SJCRH30 (cell line): ENCODE data around the gene ZMIZ2. TPM values are rescaled to one million over a fixed set of nuclear protein-coding genes. Genes with fewer than 3 reads are reported as not detected.
A peak's percentile ranks its signal among the peaks of the same experiment; 100 is the strongest.
"Not testable (repeated sequence)": the region's sequence is repeated elsewhere in the genome, so short reads cannot be mapped to it uniquely, and the experiment has no call there.

Source experiments
- DNase-seq, 2 experiments: peaks; one replicate each; pipeline ENCODE4 v3.0.0-alpha.2; 2015 to 2020
- H3K27ac ChIP-seq: fragments of 250-450 bp; sonication (Bioruptor Pico); 2 replicates; pipeline ENCODE4 v1.5.1; 2020; ENCODE audit warnings: mild to moderate bottlenecking, moderate library complexity
- H3K27me3 ChIP-seq: fragments of 250-450 bp; sonication (Bioruptor Pico); 2 replicates; pipeline ENCODE4 v1.5.1; 2020; ENCODE audit warnings: mild to moderate bottlenecking, moderate library complexity
- H3K36me3 ChIP-seq: fragments of 250-450 bp; sonication (Bioruptor Pico); 2 replicates; pipeline ENCODE4 v1.5.1; 2020; ENCODE audit warnings: mild to moderate bottlenecking, moderate library complexity
- H3K4me1 ChIP-seq: fragments of 250-450 bp; sonication (Bioruptor Pico); 2 replicates; pipeline ENCODE4 v1.5.1; 2020; ENCODE audit warnings: mild to moderate bottlenecking, moderate library complexity
- H3K4me3 ChIP-seq: fragments of 250-450 bp; sonication (Bioruptor Pico); 2 replicates; pipeline ENCODE4 v1.5.1; 2020; ENCODE audit warnings: mild to moderate bottlenecking, moderate library complexity
- H3K9me3 ChIP-seq: fragments of 250-450 bp; sonication (Bioruptor Pico); replicated peaks from 2 replicates; pipeline ENCODE4 v1.5.1; 2020; ENCODE audit warnings: mild to moderate bottlenecking, moderate library complexity
- total RNA-seq: library from RNA; depleted of rRNA; stranded (reverse); fragments of >200 nt; shearing (Covaris generic); gene quantifications from 2 replicates; pipeline ENCODE4 v1.2.3, GENCODE V29; 2014

ZMIZ2 gene
- total RNA-seq, 1 experiment from 2014 or later: 13.3 TPM

- H3K27me3 ChIP-seq: no peaks in the 10 kb centered on the region
Measured at GRCh38 chr7:44769376-44769775, 20.7 kb downstream of the ZMIZ2 start.

GRCh38 chr7:44769776-44770294, 21.2 kb downstream of the ZMIZ2 start:
- peaks cover 35% of the 10 kb centered on the region for H3K4me1 ChIP-seq
- peaks cover 8% of the 10 kb centered on the region; the same call in 1 of the 2 replicates for H3K36me3 ChIP-seq

More at GRCh38 chr7:44769376-44769775, 20.7 kb downstream of the ZMIZ2 start:
- no peaks in the 10 kb centered on the region for H3K9me3 ChIP-seq
- DNase-seq: peak; percentile 56 to 73
- H3K4me3 ChIP-seq: no peak overlapping the region
- H3K36me3 ChIP-seq: peaks cover 12% of the 10 kb centered on the region
- peaks cover 32% of the 10 kb centered on the region for H3K4me1 ChIP-seq
- peak overlapping the region; percentile 95 for H3K27ac ChIP-seq

GRCh38 chr7:44771358-44771757, 22.7 kb downstream of the ZMIZ2 start:
- Histone ChIP-seq H3K27ac (no peak overlapping the region), H3K4me3 (no peak overlapping the region), H3K9me3 (no peaks in the 10 kb centered on the region; the same call in 1 of the 2 replicates), H3K4me1 (peaks cover 35% of the 10 kb centered on the region), H3K27me3 (0 out of 2 replicates have a peak, but pooled peaks cover under 1% of the 10 kb centered on the region), H3K36me3 (peaks cover 5% of the 10 kb centered on the region; the same call in 1 of the 2 replicates)
- DNase-seq: no peak

More at GRCh38 chr7:44769776-44770294, 21.2 kb downstream of the ZMIZ2 start:
- Histone ChIP-seq H3K27ac (no peak overlapping the region; the same call in 1 of the 2 replicates), H3K9me3 (no peaks in the 10 kb centered on the region), H3K27me3 (no peaks in the 10 kb centered on the region), H3K4me3 (no peak overlapping the region)
- DNase-seq: no peak

GRCh38 chr7:44772440-44772839, 23.8 kb downstream of the ZMIZ2 start:
- Histone ChIP-seq H3K4me3 (no peak overlapping the region), H3K9me3 (no peaks in the 10 kb centered on the region; the same call in 1 of the 2 replicates), H3K36me3 (no peaks in the 10 kb centered on the region), H3K27ac (no peak overlapping the region), H3K27me3 (0 out of 2 replicates have a peak, but pooled peaks cover 4% of the 10 kb centered on the region), H3K4me1 (peaks cover 26% of the 10 kb centered on the region)
- no peak for DNase-seq

- H3K27me3 ChIP-seq: 0 out of 2 replicates have a peak, but pooled peaks cover 4% of the 10 kb centered on the region
- H3K4me3 ChIP-seq: no peak overlapping the region
- DNase-seq: no peak
- no peaks in the 10 kb centered on the region; the same call in 1 of the 2 replicates for H3K9me3 ChIP-seq
- H3K4me1 ChIP-seq: peaks cover 22% of the 10 kb centered on the region
- no peaks in the 10 kb centered on the region for H3K36me3 ChIP-seq
- no peak overlapping the region for H3K27ac ChIP-seq
Measured at GRCh38 chr7:44772867-44773266, 24.2 kb downstream of the ZMIZ2 start.

- H3K4me3 ChIP-seq, H3K9me3 ChIP-seq, H3K27me3 ChIP-seq, H3K36me3 ChIP-seq, H3K27ac ChIP-seq: not testable (repeated sequence)
- peak in 1 of 2 experiments; percentile 45 for DNase-seq
- H3K4me1 ChIP-seq: peaks cover 11% of the 10 kb centered on the region
Measured at GRCh38 chr7:44774486-44774885, 25.8 kb downstream of the ZMIZ2 start.

GRCh38 chr7:44775383-44776107, 26.9 kb downstream of the ZMIZ2 start:
- no peaks in the 10 kb centered on the region; the same call in 1 of the 2 replicates for H3K9me3 ChIP-seq
- no peak overlapping the region for H3K4me3 ChIP-seq
- H3K27me3 ChIP-seq: 0 out of 2 replicates have a peak, but pooled peaks cover 4% of the 10 kb centered on the region
- H3K27ac ChIP-seq: no peak overlapping the region
- no peak for DNase-seq
- H3K4me1 ChIP-seq: 0 out of 2 replicates have a peak, but pooled peaks cover 3% of the 10 kb centered on the region
- no peaks in the 10 kb centered on the region for H3K36me3 ChIP-seq

GRCh38 chr7:44776211-44776610, 27.6 kb downstream of the ZMIZ2 start:
- H3K9me3 ChIP-seq: no peaks in the 10 kb centered on the region; the same call in 1 of the 2 replicates
- no peaks in the 10 kb centered on the region for H3K36me3 ChIP-seq
- H3K4me1 ChIP-seq: 0 out of 2 replicates have a peak, but pooled peaks cover 3% of the 10 kb centered on the region
- DNase-seq: no peak
- no peak overlapping the region for H3K27ac ChIP-seq
- H3K27me3 ChIP-seq: 0 out of 2 replicates have a peak, but pooled peaks cover 4% of the 10 kb centered on the region
- no peak overlapping the region for H3K4me3 ChIP-seq

- DNase-seq: no peak
- no peaks in the 10 kb centered on the region for H3K4me1 ChIP-seq
- H3K9me3 ChIP-seq: 0 out of 2 replicates have a peak, but pooled peaks cover 4% of the 10 kb centered on the region
- no peaks in the 10 kb centered on the region for H3K36me3 ChIP-seq
- no peak overlapping the region for H3K4me3 ChIP-seq
- H3K27me3 ChIP-seq: no peaks in the 10 kb centered on the region
- no peak overlapping the region for H3K27ac ChIP-seq
Measured at GRCh38 chr7:44782460-44782859, 33.8 kb downstream of the ZMIZ2 start.

GRCh38 chr7:44783407-44783806, 34.8 kb downstream of the ZMIZ2 start:
- no peaks in the 10 kb centered on the region for H3K36me3 ChIP-seq
- H3K27ac ChIP-seq: no peak overlapping the region
- no peaks in the 10 kb centered on the region for H3K4me1 ChIP-seq
- no peak overlapping the region for H3K4me3 ChIP-seq
- no peaks in the 10 kb centered on the region for H3K27me3 ChIP-seq
- 0 out of 2 replicates have a peak, but pooled peaks cover 4% of the 10 kb centered on the region for H3K9me3 ChIP-seq
- no peak for DNase-seq

- Histone ChIP-seq H3K27ac (no peak overlapping the region), H3K4me1 (no peaks in the 10 kb centered on the region), H3K4me3 (no peak overlapping the region), H3K36me3 (no peaks in the 10 kb centered on the region), H3K27me3 (no peaks in the 10 kb centered on the region), H3K9me3 (0 out of 2 replicates have a peak, but pooled peaks cover 4% of the 10 kb centered on the region)
- no peak for DNase-seq
Measured at GRCh38 chr7:44784364-44784763, 35.7 kb downstream of the ZMIZ2 start.

- not testable (repeated sequence) for H3K27me3 ChIP-seq, H3K4me3 ChIP-seq, H3K27ac ChIP-seq, DNase-seq, H3K4me1 ChIP-seq, H3K9me3 ChIP-seq, H3K36me3 ChIP-seq
Measured at GRCh38 chr7:44785218-44785617, 36.6 kb downstream of the ZMIZ2 start.

GRCh38 chr7:44787041-44787440, 38.4 kb downstream of the ZMIZ2 start:
- no peaks in the 10 kb centered on the region for H3K27me3 ChIP-seq
- no peak overlapping the region for H3K27ac ChIP-seq
- 0 out of 2 replicates have a peak, but pooled peaks cover 4% of the 10 kb centered on the region for H3K9me3 ChIP-seq
- no peaks in the 10 kb centered on the region for H3K36me3 ChIP-seq
- H3K4me3 ChIP-seq: no peak overlapping the region
- DNase-seq: no peak
- no peaks in the 10 kb centered on the region for H3K4me1 ChIP-seq

- Histone ChIP-seq H3K27me3 (no peaks in the 10 kb centered on the region), H3K4me3 (no peak overlapping the region), H3K36me3 (no peaks in the 10 kb centered on the region), H3K4me1 (no peaks in the 10 kb centered on the region), H3K27ac (no peak overlapping the region), H3K9me3 (0 out of 2 replicates have a peak, but pooled peaks cover 4% of the 10 kb centered on the region)
- no peak for DNase-seq
Measured at GRCh38 chr7:44787762-44788161, 39.1 kb downstream of the ZMIZ2 start.

- Histone ChIP-seq H3K27ac (no peak overlapping the region), H3K27me3 (no peaks in the 10 kb centered on the region), H3K9me3 (no peaks in the 10 kb centered on the region), H3K4me3 (no peak overlapping the region), H3K4me1 (no peaks in the 10 kb centered on the region), H3K36me3 (no peaks in the 10 kb centered on the region)
- DNase-seq: no peak
Measured at GRCh38 chr7:44789990-44790389, 41.3 kb downstream of the ZMIZ2 start.
